ENCODE results near the gene LRR1. TPM values are rescaled to one million over a fixed set of nuclear protein-coding genes. Genes with fewer than 3 reads are reported as not detected.

Gene LRR1
- total and polyA plus RNA-seq, 11 donors: 2.1 to 39.6 (median 7.1) TPM

- 1 to 3% (median 2%) methylated on average over 11 to 13 of the region's 21 CpGs for WGBS, 4 donors
- H3K27ac ChIP-seq: peak overlapping the region; percentile 56 to 98 (median 93)
- peak; percentile 71 to 91 (median 82) for TF ChIP-seq CTCF (IDR thresholded peaks at IDR 0.05)
- TF ChIP-seq POLR2A (IDR thresholded peaks at IDR 0.05): no peak
- peaks cover 0 to 39% (median 17%) of the 10 kb centered on the region in 12 donors for H3K4me1 ChIP-seq
- peaks cover 0 to 32% (median 26%) of the 10 kb centered on the region in 9 donors for H3K36me3 ChIP-seq
- no peaks in the 10 kb centered on the region for H3K9me3 ChIP-seq
- DNase-seq (no peak), ATAC-seq (peak in 3 of 4 donors; percentile 14 to 31 (median 29))
- H3K4me3 ChIP-seq: peak overlapping the region; percentile 72 to 100 (median 90)
- intact Hi-C loops (cut with DNase I): loop anchor here in 4 of 10 donors (1.0 to 5.0 kb wide), 2 partner anchors 11 to 35 kb away; partner anchors contain the start of genes MGAT2 (in 3 of the 4), RPL36AL (in 3 of the 4) and LRR1 (in 1 of the 4)
- no peaks in the 10 kb centered on the region for H3K27me3 ChIP-seq
Observed at GRCh38 chr14:49586673-49587460, 11.9 kb upstream of the LRR1 start.

- H3K4me3 ChIP-seq: no peak overlapping the region
- WGBS, 4 donors: 88 to 92% (median 90%) methylated on average over 3 of the region's 3 CpGs
- no peak for TF ChIP-seq CTCF (IDR thresholded peaks at IDR 0.05)
- no peak for TF ChIP-seq POLR2A (IDR thresholded peaks at IDR 0.05)
- no peaks in the 10 kb centered on the region for H3K9me3 ChIP-seq
- intact Hi-C loops (cut with DNase I): loop anchor here in 3 of 10 donors (5.0 kb wide), 1 partner anchor 33 kb away; the partner anchor contains the start of genes MGAT2 (in 3 of the 3) and RPL36AL (in 3 of the 3)
- H3K4me1 ChIP-seq: peaks cover 0 to 21% (median 9%) of the 10 kb centered on the region in 12 donors
- no peak overlapping the region for H3K27ac ChIP-seq
- ATAC-seq: no peak
- no peaks in the 10 kb centered on the region for H3K27me3 ChIP-seq
- DNase-seq: no peak
- peaks cover 0 to 7% (median 2%) of the 10 kb centered on the region in 9 donors for H3K36me3 ChIP-seq
Observed at GRCh38 chr14:49589387-49589786, 9.4 kb upstream of the LRR1 start.

GRCh38 chr14:49593016-49593415 is 5.7 kb upstream of the LRR1 start:
- intact Hi-C loops (cut with DNase I): no loop called here
- no peaks in the 10 kb centered on the region for H3K9me3 ChIP-seq
- peaks cover 0 to 28% (median 7%) of the 10 kb centered on the region in 12 donors for H3K4me1 ChIP-seq
- no peaks in the 10 kb centered on the region for H3K36me3 ChIP-seq
- DNase-seq: no peak
- TF ChIP-seq POLR2A (IDR thresholded peaks at IDR 0.05): no peak
- no peak for TF ChIP-seq CTCF (IDR thresholded peaks at IDR 0.05)
- no peak for ATAC-seq
- H3K27me3 ChIP-seq: no peaks in the 10 kb centered on the region
- H3K27ac ChIP-seq: no peak overlapping the region
- H3K4me3 ChIP-seq: no peak overlapping the region
- 63 to 77% (median 71%) methylated on average over 3 of the region's 3 CpGs for WGBS, 4 donors

- intact Hi-C loops (cut with DNase I): no loop called here
- ATAC-seq: peak in 2 of 4 donors; percentile 16 to 52
- Histone ChIP-seq H3K27ac (peak overlapping the region in 8 of 12 donors; percentile 11 to 64 (median 26)), H3K36me3 (no peaks in the 10 kb centered on the region), H3K9me3 (no peaks in the 10 kb centered on the region), H3K4me3 (no peak overlapping the region), H3K4me1 (peaks cover 0 to 29% (median 7%) of the 10 kb centered on the region in 12 donors), H3K27me3 (no peaks in the 10 kb centered on the region)
- 13 to 15% (median 13%) methylated on average over 4 of the region's 4 CpGs for WGBS, 4 donors
- no peak for TF ChIP-seq CTCF (IDR thresholded peaks at IDR 0.05)
- no peak for TF ChIP-seq POLR2A (IDR thresholded peaks at IDR 0.05)
- no peak for DNase-seq
Observed at GRCh38 chr14:49594347-49595091, 4.2 kb upstream of the LRR1 start.

Measured in heart left ventricle (tissue), 16 donors.